H1 (cell line): ENCODE data around the gene GALNT12. TPM values are rescaled to one million over a fixed set of nuclear protein-coding genes. Genes with fewer than 3 reads are reported as not detected.

Source experiments
- CTCF ChIA-PET: fragments of 300-600 bp; sonication (Branson Sonifier 250); formaldehyde crosslinking; loops from one replicate; lab custom pipeline; 2021; ENCODE audit not compliant: partially characterized antibody; lab: Charles Lee
- POLR2A ChIA-PET: fragments of 300-600 bp; sonication (Branson Sonifier 250); formaldehyde crosslinking; loops from one replicate; lab custom pipeline; 2021; ENCODE audit warnings: inconsistent platforms; ENCODE audit not compliant: partially characterized antibody; lab: Charles Lee
- DNase-seq, 2 experiments: peaks; one replicate each; pipeline versions ENCODE4 v3.0.0 to v3.0.0-alpha.2; 2010 to 2022; ENCODE audit warnings: low spot score in 2 of 2, low read depth in 1 of 2, mixed read lengths in 1 of 2
- FAIRE-seq: peaks from 2 replicates; lab custom pipeline; 2011; peaks lifted over from hg19 to GRCh38; lab: Jason Lieb, UNC
- H2AFZ ChIP-seq: 2 replicates; pipeline ENCODE4 v1.8.1; 2012; ENCODE audit warnings: low read length, inconsistent platforms
- H2AK5ac ChIP-seq: 2 replicates; pipeline ENCODE4 v1.6.1; 2013; ENCODE audit warnings: low read depth, low read length
- H2BK120ac ChIP-seq: replicated peaks from 2 replicates; pipeline ENCODE3; 2013; ENCODE audit warnings: low read depth, low read length, inconsistent platforms
- H2BK12ac ChIP-seq: 2 replicates; pipeline ENCODE4 v1.6.1; 2013; ENCODE audit warnings: low read depth, low read length
- H2BK15ac ChIP-seq: 2 replicates; pipeline ENCODE4 v1.6.1; 2013; ENCODE audit warnings: low read length
- H2BK20ac ChIP-seq: 2 replicates; pipeline ENCODE4 v1.6.1; 2013; ENCODE audit warnings: low read length
- H2BK5ac ChIP-seq: 2 replicates; pipeline ENCODE4 v1.6.1; 2013; ENCODE audit warnings: low read depth, low read length
- H3K14ac ChIP-seq: 2 replicates; pipeline ENCODE4 v1.6.1; 2013; ENCODE audit warnings: inconsistent platforms; ENCODE audit not compliant: insufficient read length
- H3K18ac ChIP-seq: 2 replicates; pipeline ENCODE4 v1.6.1; 2013; ENCODE audit warnings: low read length; ENCODE audit errors: extremely low read depth
- H3K23ac ChIP-seq: 2 replicates; pipeline ENCODE4 v1.6.1; 2013; ENCODE audit warnings: inconsistent platforms; ENCODE audit not compliant: insufficient read length
- H3K23me2 ChIP-seq: 2 replicates; pipeline ENCODE4 v1.6.1; 2013; ENCODE audit warnings: low read depth, low read length
- H3K27ac ChIP-seq: 2 replicates; pipeline ENCODE4 v1.6.1; 2011; ENCODE audit warnings: low read depth, low read length, inconsistent platforms
- H3K27me3 ChIP-seq, 4 experiments: replicated peaks in 1 of 4; 1 replicate in 1 of 4; 2 replicates in 3 of 4; pipeline versions ENCODE4 v1.6.1 to v1.8.1; 2011 to 2013; ENCODE audit warnings: low read length in 3 of 4, mild to moderate bottlenecking in 3 of 4, inconsistent platforms in 2 of 4, mixed read lengths in 2 of 4, moderate library complexity in 1 of 4; ENCODE audit not compliant: control insufficient read depth in 3 of 4, insufficient read depth in 3 of 4; ENCODE audit errors: extremely low read depth in 1 of 4
- H3K36me3 ChIP-seq, 4 experiments: 2 replicates each; pipeline versions ENCODE4 v1.6.1 to v1.8.1; 2011 to 2013; ENCODE audit warnings: mild to moderate bottlenecking in 4 of 4, low read length in 3 of 4, moderate library complexity in 2 of 4, control low read depth in 1 of 4, inconsistent platforms in 1 of 4; ENCODE audit not compliant: insufficient read depth in 4 of 4, control insufficient read depth in 2 of 4
- H3K4ac ChIP-seq: replicated peaks from 2 replicates; pipeline ENCODE3; 2013; ENCODE audit warnings: low read length, low read depth, mixed read lengths, inconsistent platforms; ENCODE audit not compliant: insufficient read length
- H3K4me1 ChIP-seq, 4 experiments: replicated peaks in 1 of 4; 1 replicate in 1 of 4; 2 replicates in 3 of 4; pipeline versions ENCODE4 v1.6.1 to v1.8.1; 2011 to 2013; ENCODE audit warnings: low read length in 3 of 4, inconsistent platforms in 2 of 4, mixed read lengths in 1 of 4; ENCODE audit not compliant: insufficient read depth in 4 of 4, control insufficient read depth in 3 of 4
- H3K4me2 ChIP-seq, 2 experiments: 2 replicates each; pipeline versions ENCODE4 v1.6.1 to v1.8.1; 2011 to 2013; ENCODE audit warnings: low read depth in 2 of 2, low read length in 2 of 2, control low read depth in 1 of 2, inconsistent platforms in 1 of 2, mild to moderate bottlenecking in 1 of 2; ENCODE audit not compliant: insufficient read depth in 1 of 2
- H3K4me3 ChIP-seq, 4 experiments: fragments of 200-600, 300-600 bp in 1 of 4; sonication (generic), shearing (Covaris generic), sonication (Bioruptor Twin) in 1 of 4; 2 replicates each; pipeline versions ENCODE4 v1.5.1 to v1.8.1; 2011 to 2016; ENCODE audit warnings: low read length in 4 of 4, low read depth in 3 of 4, control low read depth in 2 of 4, inconsistent platforms in 2 of 4, mild to moderate bottlenecking in 2 of 4, mixed read lengths in 1 of 4, moderate library complexity in 1 of 4; ENCODE audit not compliant: insufficient read depth in 2 of 4; ENCODE audit errors: extremely low read depth in 1 of 4
- H3K56ac ChIP-seq: replicated peaks from 2 replicates; pipeline ENCODE3; 2013; ENCODE audit warnings: low read depth, mild to moderate bottlenecking, mixed read lengths, low read length, inconsistent platforms; ENCODE audit not compliant: insufficient read length
- H3K79me1 ChIP-seq: 2 replicates; pipeline ENCODE4 v1.6.1; 2013; ENCODE audit warnings: low read depth, low read length, control low read depth
- H3K79me2 ChIP-seq, 2 experiments: 2 replicates each; pipeline versions ENCODE4 v1.6.1 to v1.8.1; 2012 to 2013; ENCODE audit warnings: low read length in 2 of 2, mild to moderate bottlenecking in 2 of 2, inconsistent platforms in 1 of 2; ENCODE audit not compliant: insufficient read depth in 2 of 2, control insufficient read depth in 1 of 2
- H3K9ac ChIP-seq, 4 experiments: replicated peaks in 1 of 4; 1 replicate in 1 of 4; 2 replicates in 3 of 4; pipeline versions ENCODE4 v1.6.1 to v1.8.1; 2011 to 2013; ENCODE audit warnings: low read depth in 3 of 4, low read length in 3 of 4, control low read depth in 2 of 4, mild to moderate bottlenecking in 2 of 4, moderate library complexity in 2 of 4, inconsistent platforms in 1 of 4; ENCODE audit errors: extremely low read depth in 1 of 4
- H3K9me3 ChIP-seq, 2 experiments: 2 replicates each; pipeline versions ENCODE4 v1.6.1 to v1.8.1; 2012 to 2013; ENCODE audit warnings: mild to moderate bottlenecking in 2 of 2, moderate library complexity in 2 of 2, control low read depth in 1 of 2, inconsistent platforms in 1 of 2, low read depth in 1 of 2, low read length in 1 of 2, mixed read lengths in 1 of 2; ENCODE audit not compliant: insufficient read depth in 2 of 2
- H4K20me1 ChIP-seq, 2 experiments: replicated peaks in 1 of 2; 2 replicates each; pipeline versions ENCODE3 to v1.8.1; 2011 to 2013; ENCODE audit warnings: inconsistent platforms in 2 of 2, low read length in 2 of 2, mild to moderate bottlenecking in 1 of 2; ENCODE audit not compliant: insufficient read depth in 2 of 2, control insufficient read depth in 1 of 2
- H4K5ac ChIP-seq: 2 replicates; pipeline ENCODE4 v1.6.1; 2013; ENCODE audit warnings: low read length, low read depth, mixed read lengths, inconsistent platforms; ENCODE audit not compliant: insufficient read length
- H4K8ac ChIP-seq: 2 replicates; pipeline ENCODE4 v1.8.0; 2013; ENCODE audit warnings: mild to moderate bottlenecking, moderate library complexity, low read length, inconsistent platforms; ENCODE audit not compliant: insufficient read depth; ENCODE audit errors: extremely low read depth
- H4K91ac ChIP-seq: replicated peaks from 2 replicates; pipeline ENCODE3; 2013; ENCODE audit warnings: low read length, mixed read lengths, inconsistent platforms; ENCODE audit not compliant: insufficient read length
- ASH2L ChIP-seq: fragments of 200-600, 300-600 bp; sonication (generic); IDR thresholded peaks from one replicate; pipeline ENCODE4 v1.7.1; 2017; ENCODE audit warnings: low read length
- BRCA1 ChIP-seq: IDR thresholded peaks from 2 replicates; pipeline ENCODE4 v1.6.1; 2012; ENCODE audit warnings: low read depth, low read length, improper control_type of control experiment
- CHD2 ChIP-seq: IDR thresholded peaks from 2 replicates; pipeline ENCODE4 v1.6.1; 2012; ENCODE audit warnings: low read length, improper control_type of control experiment
- HDAC2 ChIP-seq, 2 experiments: fragments of 300-600 bp in 1 of 2; sonication (generic) in 1 of 2; IDR thresholded peaks; 2 replicates each; pipeline ENCODE4 v1.6.1; 2011 to 2012; ENCODE audit warnings: low read depth in 2 of 2, low read length in 2 of 2, mild to moderate bottlenecking in 2 of 2, moderate library complexity in 2 of 2, borderline replicate concordance in 1 of 2, inconsistent platforms in 1 of 2
- HDAC6 ChIP-seq: IDR thresholded peaks from one replicate; pipeline ENCODE4 v1.7.1; 2012; ENCODE audit warnings: low read depth, mild to moderate bottlenecking, inconsistent platforms, low read length, moderate library complexity
- KDM1A ChIP-seq: fragments of 200-600, 300-600 bp; sonication (generic); IDR thresholded peaks from 2 replicates; pipeline ENCODE4 v1.7.1; 2016; ENCODE audit warnings: mild to moderate bottlenecking, low read length, borderline replicate concordance
- NANOG ChIP-seq: IDR thresholded peaks from 2 replicates; pipeline ENCODE4 v1.6.1; 2011; ENCODE audit warnings: low read length, low read depth, mild to moderate bottlenecking, inconsistent platforms; ENCODE audit not compliant: insufficient read depth, poor library complexity, severe bottlenecking
- POLR2A ChIP-seq, 2 experiments: IDR thresholded peaks; 1 replicate in 1 of 2; 2 replicates in 1 of 2; pipeline ENCODE4 v1.6.1; 2011; ENCODE audit warnings: low read depth in 2 of 2, low read length in 2 of 2, mild to moderate bottlenecking in 2 of 2; ENCODE audit errors: control extremely low read depth in 1 of 2
- POU5F1 ChIP-seq: IDR thresholded peaks from 2 replicates; pipeline ENCODE4 v1.6.1; 2011; ENCODE audit warnings: low read depth, mild to moderate bottlenecking, low read length, moderate library complexity
- RAD21 ChIP-seq, 2 experiments: IDR thresholded peaks in 1 of 2; conservative IDR thresholded peaks in 1 of 2; 2 replicates each; pipeline ENCODE4 v1.6.1; 2011; ENCODE audit warnings: low read depth in 2 of 2, low read length in 2 of 2, improper control_type of control experiment in 1 of 2, inconsistent platforms in 1 of 2, mild to moderate bottlenecking in 1 of 2, moderate library complexity in 1 of 2
- TAF7 ChIP-seq: optimal IDR thresholded peaks from 2 replicates; pipeline ENCODE3; 2011; ENCODE audit warnings: low read depth, mild to moderate bottlenecking, inconsistent platforms, low read length, moderate library complexity, borderline replicate concordance
- TBP ChIP-seq: IDR thresholded peaks from 2 replicates; pipeline ENCODE4 v1.6.1; 2011; ENCODE audit warnings: low read depth, low read length, improper control_type of control experiment
- TCF12 ChIP-seq: IDR thresholded peaks from 2 replicates; pipeline ENCODE4 v1.6.1; 2011; ENCODE audit warnings: low read depth, mild to moderate bottlenecking, low read length
- WGBS, 2 experiments: shearing (Covaris generic) in 1 of 2; methylation state at CpG; one replicate each; pipeline versions ENCODE4 v1.1.6 to v1.1.7; 2013 to 2015; ENCODE audit warnings: low lambda C conversion rate in 2 of 2, mixed read lengths in 2 of 2, inconsistent platforms in 1 of 2, low coverage in 1 of 2, missing lambda C conversion rate in 1 of 2; ENCODE audit not compliant: insufficient replicate concordance in 2 of 2, insufficient coverage in 1 of 2, insufficient read length in 1 of 2; ENCODE audit errors: extremely low coverage in 1 of 2, missing lambda C conversion rate in 1 of 2; 5-methylcytosine and 5-hydroxymethylcytosine counted together
- polyA plus RNA-seq, 7 experiments: library from polyadenylated mRNA; depleted of rRNA in 3 of 7; stranded (reverse) in 5 of 7; unstranded in 2 of 7; fragments of >200 nt in 5 of 7; fragments of 200-250 nt in 2 of 7; gene quantifications; 1 replicate in 5 of 7; 2 replicates in 1 of 7; 4 replicates in 1 of 7; pipeline versions ENCODE4 v1.2.1 to v1.2.3, GENCODE V29; 2011 to 2013; ENCODE audit warnings: missing spikeins in 2 of 7, mixed read lengths in 2 of 7
- total RNA-seq: library from RNA; stranded (reverse); fragmentation: NEBNext Ultra II Directional; extraction: Animal tissue kit (Norgen Biotek cat#: 25700); gene quantifications from 2 replicates; pipeline ENCODE4 v1.2.1, GENCODE V29; 2021

GALNT12 gene
- total and polyA plus RNA-seq, 2 of the 8 experiments (the other 6 are each of a cell fraction or from before 2014, with no cell fraction given) = 16.2 to 19.6 TPM

GRCh38 chr9:98873951-98874371 is 66.5 kb downstream of the GALNT12 start:
- no peak overlapping the region for H3K4me3 ChIP-seq
- H3K4me2 ChIP-seq = no peak overlapping the region
- H3K79me2 ChIP-seq = no peaks in the 10 kb centered on the region
- no peaks in the 10 kb centered on the region for H3K27me3 ChIP-seq
- H3K18ac ChIP-seq = no peak overlapping the region
- H2BK120ac ChIP-seq = no peak overlapping the region
- no peak for FAIRE-seq
- H3K23me2 ChIP-seq = no peaks in the 10 kb centered on the region
- H3K4ac ChIP-seq = no peak overlapping the region
- H4K8ac ChIP-seq = no peak overlapping the region
- no peak overlapping the region for H3K23ac ChIP-seq
- no peak overlapping the region for H2BK5ac ChIP-seq
- H4K5ac ChIP-seq = no peak overlapping the region
- H3K36me3 ChIP-seq = no peaks in the 10 kb centered on the region
- no peak overlapping the region for H2AK5ac ChIP-seq
- WGBS, 2 experiments = 98% methylated on average over 3 of the region's 3 CpGs; no CpG with 5 or more reads in 1 of the 2 experiments
- no peaks in the 10 kb centered on the region for H3K79me1 ChIP-seq
- ChIA-PET CTCF (interaction anchor here (0.7 kb wide), 1 partner anchor 117 kb away, joined by 4 read pairs; no protein-coding TSS in a partner anchor), POLR2A (no interaction called here)
- H2BK12ac ChIP-seq = no peak overlapping the region
- no peak overlapping the region for H4K91ac ChIP-seq
- H3K4me1 ChIP-seq = no peaks in the 10 kb centered on the region
- no peak overlapping the region for H3K14ac ChIP-seq
- 0 out of 4 replicates have a peak, but pooled peaks cover 0 to 3% of the 10 kb centered on the region in 2 experiments for H3K9me3 ChIP-seq
- no peak overlapping the region for H2BK15ac ChIP-seq
- no peak overlapping the region for H3K56ac ChIP-seq
- H4K20me1 ChIP-seq = no peaks in the 10 kb centered on the region
- no peak overlapping the region for H3K27ac ChIP-seq
- no peak for DNase-seq
- no peak overlapping the region for H2AFZ ChIP-seq
- H2BK20ac ChIP-seq = no peak overlapping the region
- no peak overlapping the region for H3K9ac ChIP-seq
- TF ChIP-seq TAF7 (no peak), RAD21 (IDR thresholded peaks at IDR 0.05 in 1 of 2, conservative IDR thresholded peaks at IDR 0.05 in 1 of 2; ENCODE audit: low read depth in 2 of 2, low read length in 2 of 2) (no peak), CHD2 (no peak), HDAC2 (IDR thresholded peaks at IDR 0.05; ENCODE audit: borderline replicate concordance in 1 of 2, low read depth in 2 of 2, low read length in 2 of 2) (no peak), KDM1A (no peak), HDAC6 (no peak), BRCA1 (no peak), POU5F1 (no peak), ASH2L (no peak), TCF12 (no peak), POLR2A (IDR thresholded peaks at IDR 0.05; ENCODE audit: control extremely low read depth in 1 of 2, low read depth in 2 of 2, low read length in 2 of 2) (no peak), NANOG (no peak), TBP (no peak)
